GM12878 (cell line): ENCODE data around the gene OR6Q1. TPM values are rescaled to one million over a fixed set of nuclear protein-coding genes. Genes with fewer than 3 reads are reported as not detected.

Source experiments
- ATAC-seq: fragments of 200-7000 bp; cut with Tn5 transposase; 3 replicates; pipeline ENCODE4 v1.9.1; 2020; ENCODE audit warnings: mild to moderate bottlenecking, moderate library complexity
- BruUV-seq: library from RNA; stranded (reverse); fragments of 400-500 nt; replicated peaks from 2 replicates; lab custom pipeline; 2021; lab: Mats Ljungman, UMichigan
- CTCF ChIA-PET: fragments of 300-600 bp; sonication (Branson Sonifier 250); formaldehyde crosslinking; extraction: SDS; loops from one replicate; lab custom pipeline; 2021; ENCODE audit warnings: inconsistent platforms; lab: Yijun Ruan, JAX
- POLR2A ChIA-PET: fragments of 350-600 bp; formaldehyde crosslinking; extraction: SDS; loops from one replicate; lab custom pipeline; 2021; ENCODE audit warnings: inconsistent platforms; lab: Charles Lee
- RAD21 ChIA-PET: fragments of 300-600 bp; sonication (Branson Sonifier 250); formaldehyde crosslinking; loops from one replicate; lab custom pipeline; 2023; ENCODE audit warnings: antibody characterized with exemption; ENCODE audit not compliant: unreplicated experiment; lab: Charles Lee
- SMC1A ChIA-PET: fragments of 300-600 bp; sonication (Branson Sonifier 250); formaldehyde crosslinking; loops from one replicate; lab custom pipeline; 2023; ENCODE audit not compliant: unreplicated experiment, uncharacterized antibody; lab: Charles Lee
- DNase-seq: peaks from one replicate; pipeline ENCODE4 v3.0.0-alpha.2; 2011; ENCODE audit warnings: low read depth, low spot score
- FAIRE-seq: peaks from 3 replicates; lab custom pipeline; 2011; peaks lifted over from hg19 to GRCh38; lab: Jason Lieb, UNC
- H2AFZ ChIP-seq: 2 replicates; pipeline ENCODE4 v1.6.0; 2011; ENCODE audit warnings: low read depth, low read length, control low read depth; ENCODE audit not compliant: control insufficient read depth
- H3K27ac ChIP-seq: 2 replicates; pipeline ENCODE4 v1.5.1; 2011; ENCODE audit warnings: control low read depth; ENCODE audit not compliant: control insufficient read depth, insufficient read depth
- H3K27me3 ChIP-seq, 2 experiments: replicated peaks in 1 of 2; 2 replicates each; pipeline versions ENCODE4 v1.6.0 to v1.6.1; 2011; ENCODE audit warnings: low read length in 1 of 2; ENCODE audit not compliant: control insufficient read depth in 2 of 2, insufficient read depth in 2 of 2
- H3K36me3 ChIP-seq, 2 experiments: 2 replicates each; pipeline ENCODE4 v1.5.1; 2011; ENCODE audit warnings: low read length in 1 of 2; ENCODE audit not compliant: control insufficient read depth in 2 of 2, insufficient read depth in 2 of 2
- H3K4me1 ChIP-seq: 2 replicates; pipeline ENCODE4 v1.6.1; 2011; ENCODE audit warnings: mild to moderate bottlenecking, low read length, moderate library complexity, mixed read lengths; ENCODE audit not compliant: control insufficient read depth, insufficient read depth
- H3K4me2 ChIP-seq: 2 replicates; pipeline ENCODE4 v1.6.0; 2011; ENCODE audit warnings: control low read depth; ENCODE audit not compliant: control insufficient read depth, insufficient read depth
- H3K4me3 ChIP-seq: fragments of 200-600 bp; sonication (generic); 2 replicates; pipeline ENCODE4 v1.5.1; 2016
- H3K79me2 ChIP-seq: 2 replicates; pipeline ENCODE4 v1.6.0; 2011; ENCODE audit warnings: low read length; ENCODE audit not compliant: control insufficient read depth, insufficient read depth
- H3K9ac ChIP-seq: 2 replicates; pipeline ENCODE4 v1.8.0; 2011; ENCODE audit warnings: low read length, control low read depth, mixed read lengths; ENCODE audit not compliant: control insufficient read depth, insufficient read depth
- H3K9me3 ChIP-seq: replicated peaks from 3 replicates; pipeline ENCODE4 v1.5.1; 2011; ENCODE audit warnings: mild to moderate bottlenecking, low read length; ENCODE audit not compliant: control insufficient read depth, insufficient read depth
- H4K20me1 ChIP-seq: 2 replicates; pipeline ENCODE4 v1.6.0; 2011; ENCODE audit not compliant: control insufficient read depth, insufficient read depth
- ATF7 ChIP-seq: fragments of 450-650 bp; IDR thresholded peaks from 2 replicates; pipeline ENCODE4 v1.6.1; 2016; ENCODE audit warnings: low read depth, mild to moderate bottlenecking
- CEBPB ChIP-seq, 2 experiments: fragments of 150-350 bp in 1 of 2; IDR thresholded peaks; 2 replicates each; pipeline ENCODE4 v1.6.1; 2012 to 2014; ENCODE audit warnings: low read depth in 2 of 2, low read length in 2 of 2, borderline replicate concordance in 1 of 2, inconsistent platforms in 1 of 2
- CHD1 ChIP-seq: IDR thresholded peaks from 2 replicates; pipeline ENCODE4 v1.6.1; 2012; ENCODE audit warnings: low read depth, low read length, improper control_type of control experiment
- EZH2 ChIP-seq: IDR thresholded peaks from 2 replicates; pipeline ENCODE4 v1.6.1; 2012; ENCODE audit warnings: low read depth, mild to moderate bottlenecking, control low read depth, inconsistent platforms, low read length, borderline replicate concordance; ENCODE audit not compliant: control insufficient read depth
- GABPA ChIP-seq: IDR thresholded peaks from 2 replicates; pipeline ENCODE4 v1.6.1; 2014; ENCODE audit warnings: antibody characterized with exemption, low read depth, mild to moderate bottlenecking, inconsistent platforms
- HDAC2 ChIP-seq: fragments of 200-600 bp; sonication (generic); IDR thresholded peaks from 2 replicates; pipeline ENCODE4 v1.6.1; 2017
- KAT2A ChIP-seq: conservative IDR thresholded peaks from 2 replicates; pipeline ENCODE4 v1.6.1; 2011; ENCODE audit warnings: low read depth, low read length; ENCODE audit not compliant: control insufficient read depth
- KLF5 ChIP-seq: fragments of 450-650 bp; IDR thresholded peaks from 2 replicates; pipeline ENCODE4 v1.6.1; 2014; ENCODE audit warnings: mild to moderate bottlenecking; ENCODE audit not compliant: partially characterized antibody
- NR2C1 ChIP-seq: fragments of 450-650 bp; IDR thresholded peaks from 2 replicates; pipeline ENCODE4 v1.6.1; 2017; ENCODE audit warnings: antibody characterized with exemption, mild to moderate bottlenecking, moderate library complexity
- PML ChIP-seq: IDR thresholded peaks from 2 replicates; pipeline ENCODE4 v1.6.1; 2012; ENCODE audit warnings: low read length, inconsistent platforms
- SIX5 ChIP-seq: IDR thresholded peaks from 2 replicates; pipeline ENCODE4 v1.6.1; 2011; ENCODE audit warnings: mild to moderate bottlenecking, low read depth, low read length, moderate library complexity; ENCODE audit not compliant: severe bottlenecking
- SP1 ChIP-seq: IDR thresholded peaks from one replicate; pipeline ENCODE4 v1.6.1; 2011; ENCODE audit warnings: low read depth, low read length
- SREBF2 ChIP-seq: IDR thresholded peaks from 2 replicates; pipeline ENCODE4 v1.6.1; 2012; ENCODE audit warnings: mild to moderate bottlenecking, low read length
- TARDBP ChIP-seq: IDR thresholded peaks from 2 replicates; pipeline ENCODE4 v1.6.1; 2016; ENCODE audit warnings: borderline replicate concordance
- WGBS: methylation state at CpG from one replicate; pipeline ENCODE4 v1.1.6; 2016; ENCODE audit warnings: low lambda C conversion rate; ENCODE audit not compliant: insufficient replicate concordance, insufficient coverage; ENCODE audit errors: missing lambda C conversion rate; 5-methylcytosine and 5-hydroxymethylcytosine counted together
- in situ Hi-C: fragments of 300-500 bp; cut with MboI; formaldehyde crosslinking; loops from 9 replicates; pipeline ENCODE4 v1.14.3; 2018; ENCODE audit warnings: mixed read lengths
- intact Hi-C: fragments of 100-400 bp; cut with micrococcal nuclease; formaldehyde crosslinking; loops from one replicate; pipeline ENCODE4 v1.14.2; 2022; ENCODE audit not compliant: unreplicated experiment
- polyA plus RNA-seq, 11 experiments: library from polyadenylated mRNA; depleted of rRNA in 4 of 11; unstranded in 6 of 11; stranded (reverse) in 5 of 11; fragments of >200 nt; fragmentation: Nextera tagmentation in 4 of 11; fragmentation: Illumina TruSeq in 1 of 11; extraction: Ambion mirVana in 4 of 11; extraction: Trizol in 1 of 11; gene quantifications; 1 replicate in 1 of 11; 2 replicates in 10 of 11; pipeline versions ENCODE4 v1.2.1 to v1.2.3, GENCODE V29; 2011 to 2016; ENCODE audit warnings: inconsistent platforms in 2 of 11, missing spikeins in 2 of 11, low read depth in 1 of 11
- total RNA-seq, 4 experiments: library from RNA; depleted of rRNA in 3 of 4; stranded (reverse); fragments of >200 nt in 3 of 4; fragmentation: Illumina TruSeq in 1 of 4; extraction: Trizol in 1 of 4; gene quantifications; 2 replicates each; pipeline versions ENCODE4 v1.2.1 to v1.2.3, GENCODE V29; 2013 to 2021
- TF ChIP-seq, protein P1 (sequence below): IDR thresholded peaks from 2 replicates; pipeline ENCODE4 v1.6.1; 2011; ENCODE audit warnings: low read depth, low read length, improper control_type of control experiment, borderline replicate concordance
- TF ChIP-seq, protein P2 (sequence below): fragments of 450-650 bp; IDR thresholded peaks from 2 replicates; pipeline ENCODE4 v1.6.1; 2016; ENCODE audit warnings: mild to moderate bottlenecking, moderate library complexity, borderline replicate concordance
- TF ChIP-seq, protein P3 (sequence below): fragments of 450-650 bp; IDR thresholded peaks from 2 replicates; pipeline ENCODE4 v1.6.1; 2018; ENCODE audit warnings: mild to moderate bottlenecking, low read depth, moderate library complexity; ENCODE audit not compliant: partially characterized antibody

The OR6Q1 gene
- total and polyA plus RNA-seq, 10 of the 15 experiments (the other 5 are each of a cell fraction or from before 2014, with no cell fraction given): not detected

GRCh38 chr11:58060535-58060934, 29.8 kb downstream of the OR6Q1 start:
- no peak overlapping the region for H3K4me2 ChIP-seq
- H3K4me1 ChIP-seq: no peaks in the 10 kb centered on the region
- in situ Hi-C loops: no loop called here
- DNase-seq: no peak
- H3K27me3 ChIP-seq: peaks cover 0 to 2% of the 10 kb centered on the region in 2 experiments; a peak in 2 of 4 replicates
- BruUV-seq: no TSS peak
- POLR2A ChIA-PET: no interaction called here
- TF ChIP-seq, protein P1, sequence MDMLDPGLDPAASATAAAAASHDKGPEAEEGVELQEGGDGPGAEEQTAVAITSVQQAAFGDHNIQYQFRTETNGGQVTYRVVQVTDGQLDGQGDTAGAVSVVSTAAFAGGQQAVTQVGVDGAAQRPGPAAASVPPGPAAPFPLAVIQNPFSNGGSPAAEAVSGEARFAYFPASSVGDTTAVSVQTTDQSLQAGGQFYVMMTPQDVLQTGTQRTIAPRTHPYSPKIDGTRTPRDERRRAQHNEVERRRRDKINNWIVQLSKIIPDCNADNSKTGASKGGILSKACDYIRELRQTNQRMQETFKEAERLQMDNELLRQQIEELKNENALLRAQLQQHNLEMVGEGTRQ: no peak
- TF ChIP-seq SIX5 (no peak), SP1 (no peak), ATF7 (no peak), EZH2 (no peak), GABPA (no peak), KAT2A (no peak), HDAC2 (no peak), PML (no peak), NR2C1 (no peak), SREBF2 (no peak), KLF5 (no peak), CEBPB (IDR thresholded peaks at IDR 0.05; ENCODE audit: borderline replicate concordance in 1 of 2, low read depth in 2 of 2, low read length in 2 of 2) (no peak), TARDBP (no peak), CHD1 (no peak)
- TF ChIP-seq, protein P2, sequence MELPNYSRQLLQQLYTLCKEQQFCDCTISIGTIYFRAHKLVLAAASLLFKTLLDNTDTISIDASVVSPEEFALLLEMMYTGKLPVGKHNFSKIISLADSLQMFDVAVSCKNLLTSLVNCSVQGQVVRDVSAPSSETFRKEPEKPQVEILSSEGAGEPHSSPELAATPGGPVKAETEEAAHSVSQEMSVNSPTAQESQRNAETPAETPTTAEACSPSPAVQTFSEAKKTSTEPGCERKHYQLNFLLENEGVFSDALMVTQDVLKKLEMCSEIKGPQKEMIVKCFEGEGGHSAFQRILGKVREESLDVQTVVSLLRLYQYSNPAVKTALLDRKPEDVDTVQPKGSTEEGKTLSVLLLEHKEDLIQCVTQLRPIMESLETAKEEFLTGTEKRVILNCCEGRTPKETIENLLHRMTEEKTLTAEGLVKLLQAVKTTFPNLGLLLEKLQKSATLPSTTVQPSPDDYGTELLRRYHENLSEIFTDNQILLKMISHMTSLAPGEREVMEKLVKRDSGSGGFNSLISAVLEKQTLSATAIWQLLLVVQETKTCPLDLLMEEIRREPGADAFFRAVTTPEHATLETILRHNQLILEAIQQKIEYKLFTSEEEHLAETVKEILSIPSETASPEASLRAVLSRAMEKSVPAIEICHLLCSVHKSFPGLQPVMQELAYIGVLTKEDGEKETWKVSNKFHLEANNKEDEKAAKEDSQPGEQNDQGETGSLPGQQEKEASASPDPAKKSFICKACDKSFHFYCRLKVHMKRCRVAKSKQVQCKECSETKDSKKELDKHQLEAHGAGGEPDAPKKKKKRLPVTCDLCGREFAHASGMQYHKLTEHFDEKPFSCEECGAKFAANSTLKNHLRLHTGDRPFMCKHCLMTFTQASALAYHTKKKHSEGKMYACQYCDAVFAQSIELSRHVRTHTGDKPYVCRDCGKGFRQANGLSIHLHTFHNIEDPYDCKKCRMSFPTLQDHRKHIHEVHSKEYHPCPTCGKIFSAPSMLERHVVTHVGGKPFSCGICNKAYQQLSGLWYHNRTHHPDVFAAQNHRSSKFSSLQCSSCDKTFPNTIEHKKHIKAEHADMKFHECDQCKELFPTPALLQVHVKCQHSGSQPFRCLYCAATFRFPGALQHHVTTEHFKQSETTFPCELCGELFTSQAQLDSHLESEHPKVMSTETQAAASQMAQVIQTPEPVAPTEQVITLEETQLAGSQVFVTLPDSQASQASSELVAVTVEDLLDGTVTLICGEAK: no peak
- TF ChIP-seq, protein P3, sequence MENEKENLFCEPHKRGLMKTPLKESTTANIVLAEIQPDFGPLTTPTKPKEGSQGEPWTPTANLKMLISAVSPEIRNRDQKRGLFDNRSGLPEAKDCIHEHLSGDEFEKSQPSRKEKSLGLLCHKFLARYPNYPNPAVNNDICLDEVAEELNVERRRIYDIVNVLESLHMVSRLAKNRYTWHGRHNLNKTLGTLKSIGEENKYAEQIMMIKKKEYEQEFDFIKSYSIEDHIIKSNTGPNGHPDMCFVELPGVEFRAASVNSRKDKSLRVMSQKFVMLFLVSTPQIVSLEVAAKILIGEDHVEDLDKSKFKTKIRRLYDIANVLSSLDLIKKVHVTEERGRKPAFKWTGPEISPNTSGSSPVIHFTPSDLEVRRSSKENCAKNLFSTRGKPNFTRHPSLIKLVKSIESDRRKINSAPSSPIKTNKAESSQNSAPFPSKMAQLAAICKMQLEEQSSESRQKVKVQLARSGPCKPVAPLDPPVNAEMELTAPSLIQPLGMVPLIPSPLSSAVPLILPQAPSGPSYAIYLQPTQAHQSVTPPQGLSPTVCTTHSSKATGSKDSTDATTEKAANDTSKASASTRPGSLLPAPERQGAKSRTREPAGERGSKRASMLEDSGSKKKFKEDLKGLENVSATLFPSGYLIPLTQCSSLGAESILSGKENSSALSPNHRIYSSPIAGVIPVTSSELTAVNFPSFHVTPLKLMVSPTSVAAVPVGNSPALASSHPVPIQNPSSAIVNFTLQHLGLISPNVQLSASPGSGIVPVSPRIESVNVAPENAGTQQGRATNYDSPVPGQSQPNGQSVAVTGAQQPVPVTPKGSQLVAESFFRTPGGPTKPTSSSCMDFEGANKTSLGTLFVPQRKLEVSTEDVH: no peak
- TF ChIP-seq, all 136 proteins: peak for 0
- SMC1A ChIA-PET: no interaction called here
- CTCF ChIA-PET: no interaction called here
- RAD21 ChIA-PET: no interaction called here
- intact Hi-C loops: no loop called here
- WGBS: 0% methylated on average over 3 of the region's 3 CpGs
- H2AFZ ChIP-seq: no peak overlapping the region
- H3K79me2 ChIP-seq: no peaks in the 10 kb centered on the region
- no peak overlapping the region for H3K9ac ChIP-seq
- no peak overlapping the region for H3K4me3 ChIP-seq
- FAIRE-seq: no peak
- no peak for ATAC-seq
- H3K27ac ChIP-seq: no peak overlapping the region
- H3K9me3 ChIP-seq: no peaks in the 10 kb centered on the region
- no peaks in the 10 kb centered on the region for H4K20me1 ChIP-seq
- no peaks in the 10 kb centered on the region for H3K36me3 ChIP-seq
